RWPE1 (cell line): ENCODE results near the gene FLVCR2.
A peak's percentile ranks its signal among the peaks of the same experiment; 100 is the strongest.

Experiments
- CTCF ChIA-PET: fragments of 350-600 bp; sonication (Branson Sonifier 250); formaldehyde crosslinking; extraction: SDS; loops from one replicate; lab custom pipeline; 2021; lab: Yijun Ruan, JAX
- POLR2A ChIA-PET: fragments of 400-600 bp; formaldehyde crosslinking; extraction: SDS; loops from one replicate; lab custom pipeline; 2020; ENCODE audit warnings: antibody characterized with exemption; ENCODE audit not compliant: low non-redundant PET; lab: Yijun Ruan, JAX
- DNase-seq: peaks from one replicate; pipeline ENCODE4 v3.0.0; 2012; ENCODE audit warnings: low spot score
- H3K27ac ChIP-seq: fragments of 450-650 bp; 2 replicates; pipeline ENCODE4 v1.5.1; 2017
- TF ChIP-seq, protein P1 (sequence below): fragments of 450-650 bp; conservative IDR thresholded peaks from 2 replicates; pipeline ENCODE4 v1.5.1; 2017; ENCODE audit warnings: low read depth, mild to moderate bottlenecking

Gene FLVCR2

DNA sequence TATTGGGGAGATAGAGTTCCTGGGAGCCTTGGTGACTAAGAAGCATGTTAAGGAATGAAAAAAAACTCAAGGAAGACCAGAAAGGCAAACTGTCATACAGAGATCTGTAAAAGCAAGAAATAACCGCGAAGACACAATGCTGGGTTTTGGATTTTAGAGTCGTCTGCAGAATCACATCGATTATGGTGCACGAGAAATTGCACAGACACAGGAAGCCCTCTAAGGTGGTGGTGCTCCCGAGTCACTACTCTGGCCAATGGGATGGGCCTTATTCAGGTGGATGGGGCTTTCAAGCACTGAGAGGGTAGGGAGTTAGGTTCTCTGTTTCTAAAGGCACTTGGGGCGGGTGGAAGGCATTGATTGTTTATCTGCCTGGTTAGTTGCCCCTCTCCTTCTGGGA lies 10.3 kb upstream of the FLVCR2 start:
- H3K27ac ChIP-seq = no peak overlapping the region
- TF ChIP-seq, protein P1, sequence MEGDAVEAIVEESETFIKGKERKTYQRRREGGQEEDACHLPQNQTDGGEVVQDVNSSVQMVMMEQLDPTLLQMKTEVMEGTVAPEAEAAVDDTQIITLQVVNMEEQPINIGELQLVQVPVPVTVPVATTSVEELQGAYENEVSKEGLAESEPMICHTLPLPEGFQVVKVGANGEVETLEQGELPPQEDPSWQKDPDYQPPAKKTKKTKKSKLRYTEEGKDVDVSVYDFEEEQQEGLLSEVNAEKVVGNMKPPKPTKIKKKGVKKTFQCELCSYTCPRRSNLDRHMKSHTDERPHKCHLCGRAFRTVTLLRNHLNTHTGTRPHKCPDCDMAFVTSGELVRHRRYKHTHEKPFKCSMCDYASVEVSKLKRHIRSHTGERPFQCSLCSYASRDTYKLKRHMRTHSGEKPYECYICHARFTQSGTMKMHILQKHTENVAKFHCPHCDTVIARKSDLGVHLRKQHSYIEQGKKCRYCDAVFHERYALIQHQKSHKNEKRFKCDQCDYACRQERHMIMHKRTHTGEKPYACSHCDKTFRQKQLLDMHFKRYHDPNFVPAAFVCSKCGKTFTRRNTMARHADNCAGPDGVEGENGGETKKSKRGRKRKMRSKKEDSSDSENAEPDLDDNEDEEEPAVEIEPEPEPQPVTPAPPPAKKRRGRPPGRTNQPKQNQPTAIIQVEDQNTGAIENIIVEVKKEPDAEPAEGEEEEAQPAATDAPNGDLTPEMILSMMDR = no peak
- POLR2A ChIA-PET = no interaction called here
- CTCF ChIA-PET = interaction anchor here (1.3 kb wide), 1 partner anchor 80 kb away, joined by 3 read pairs; no protein-coding TSS in a partner anchor
- DNase-seq = no peak

DNA sequence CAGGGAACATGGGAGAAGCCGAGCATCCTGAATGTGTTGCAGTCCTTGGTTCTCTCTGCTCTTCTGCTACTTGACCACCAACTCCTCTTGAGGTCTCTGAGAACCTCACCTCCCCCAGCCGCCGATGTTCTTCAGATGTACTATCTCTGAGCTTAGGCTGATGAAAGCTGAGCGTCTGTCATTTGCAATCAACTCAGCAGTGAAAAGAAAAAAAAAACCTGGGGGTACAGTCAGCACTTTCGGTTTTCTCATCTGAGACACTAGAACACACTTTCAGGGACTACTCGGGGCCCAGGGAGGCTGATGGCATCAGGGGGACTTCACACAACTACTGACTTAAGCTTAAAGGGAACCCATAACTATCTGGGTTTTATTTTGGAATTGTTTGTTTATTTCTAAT lies 9.6 kb upstream of the FLVCR2 start:
- DNase-seq = no peak
- POLR2A ChIA-PET = no interaction called here
- TF ChIP-seq, protein P1 = no peak
- H3K27ac ChIP-seq = no peak overlapping the region
- CTCF ChIA-PET = interaction anchor here (0.7 to 1.3 kb wide), 2 partner anchors 80 to 1632 kb away, joined by 3 to 4 read pairs; no protein-coding TSS in a partner anchor

DNA sequence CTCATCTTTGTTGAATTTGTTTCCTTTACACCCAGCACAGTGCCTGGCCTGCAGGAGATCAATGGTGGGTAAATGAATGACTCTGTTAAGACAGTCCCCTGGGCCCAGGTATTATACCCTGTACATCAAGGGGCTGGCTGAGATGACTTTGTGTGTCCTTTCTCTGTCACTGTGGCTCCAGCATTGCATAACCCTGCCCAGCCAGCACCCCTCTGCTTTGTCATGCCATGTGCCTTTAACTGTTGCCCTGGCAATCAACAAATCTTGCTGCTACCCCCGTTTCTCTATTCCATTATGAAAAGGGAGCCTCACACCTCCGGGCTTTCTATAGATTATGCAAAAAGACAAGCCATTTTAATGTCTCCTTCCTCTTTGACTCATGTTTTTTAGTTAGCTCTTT lies 7.6 kb upstream of the FLVCR2 start:
- ChIA-PET CTCF (interaction anchor here (1.4 kb wide), 1 partner anchor 10 kb away, joined by 9 read pairs; no protein-coding TSS in a partner anchor), POLR2A (no interaction called here)
- no peak for DNase-seq
- TF ChIP-seq, protein P1 = no peak
- H3K27ac ChIP-seq = no peak overlapping the region

DNA sequence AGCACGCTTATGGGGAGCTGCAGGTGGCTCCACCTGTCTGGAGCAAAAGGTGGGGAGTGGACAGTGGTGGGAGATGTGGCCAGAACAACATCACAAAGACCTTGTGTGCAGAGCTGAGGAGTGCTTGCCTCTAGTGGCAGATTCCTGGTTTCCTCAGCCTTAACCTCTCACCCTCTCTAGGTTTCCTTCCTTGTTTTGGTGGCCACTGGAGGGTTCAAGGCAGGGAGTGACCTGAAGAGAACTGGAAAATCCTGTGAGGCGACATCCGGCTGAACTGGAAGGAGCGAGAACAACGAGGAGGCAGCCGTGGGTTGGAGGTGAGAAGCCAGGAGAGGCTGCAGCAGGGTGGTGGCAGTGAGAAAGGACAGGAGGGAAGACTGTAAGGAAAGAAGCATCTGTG lies 6.3 kb upstream of the FLVCR2 start:
- POLR2A ChIA-PET = no interaction called here
- TF ChIP-seq, protein P1 = no peak
- no peak overlapping the region for H3K27ac ChIP-seq
- CTCF ChIA-PET = interaction anchor here (0.6 to 8.9 kb wide), 3 partner anchors 11 to 251 kb away, joined by 3 to 162 read pairs (median 9); no protein-coding TSS in a partner anchor
- no peak for DNase-seq

GRCh38 chr14:75577090-75577489 lies 1.3 kb upstream of the FLVCR2 start:
- TF ChIP-seq, protein P1 = no peak
- no peak overlapping the region for H3K27ac ChIP-seq
- DNase-seq = no peak
- ChIA-PET POLR2A (no interaction called here), CTCF (interaction anchor here (0.6 to 8.9 kb wide), 12 partner anchors 17 to 405 kb away, joined by 3 to 162 read pairs (median 4); partner anchors contain the start of genes ERG28, TGFB3 and TTLL5)

DNA sequence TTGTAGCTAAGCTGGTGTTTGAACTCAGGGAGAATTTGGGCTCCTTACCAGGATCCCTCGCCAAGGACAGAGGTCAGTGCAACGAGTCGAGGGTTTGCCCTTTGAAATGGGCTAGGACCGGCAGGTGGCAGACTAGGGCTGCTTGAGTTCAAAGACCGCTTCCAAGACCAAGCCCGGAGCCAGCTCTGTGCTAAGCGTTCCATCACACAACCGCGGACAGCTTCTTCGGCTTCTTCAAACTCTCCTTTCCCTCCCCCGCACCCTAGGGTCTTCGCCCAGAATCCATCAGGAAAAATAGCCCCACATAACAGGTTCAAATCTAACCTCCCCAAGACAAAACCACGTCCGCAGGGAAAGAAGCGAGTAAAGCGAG lies 705 bp upstream of the FLVCR2 start:
- ChIA-PET POLR2A (no interaction called here), CTCF (interaction anchor here (0.6 to 8.9 kb wide), 14 partner anchors 10 to 405 kb away, joined by 3 to 162 read pairs (median 4); partner anchors contain the start of genes ERG28, TGFB3 and TTLL5)
- DNase-seq = peak; percentile 85
- H3K27ac ChIP-seq = peak overlapping the region; percentile 85
- TF ChIP-seq, protein P1 = peak; percentile 83
